Measurements from ENCODE around the gene CAMTA1.

CAMTA1 gene

DNA sequence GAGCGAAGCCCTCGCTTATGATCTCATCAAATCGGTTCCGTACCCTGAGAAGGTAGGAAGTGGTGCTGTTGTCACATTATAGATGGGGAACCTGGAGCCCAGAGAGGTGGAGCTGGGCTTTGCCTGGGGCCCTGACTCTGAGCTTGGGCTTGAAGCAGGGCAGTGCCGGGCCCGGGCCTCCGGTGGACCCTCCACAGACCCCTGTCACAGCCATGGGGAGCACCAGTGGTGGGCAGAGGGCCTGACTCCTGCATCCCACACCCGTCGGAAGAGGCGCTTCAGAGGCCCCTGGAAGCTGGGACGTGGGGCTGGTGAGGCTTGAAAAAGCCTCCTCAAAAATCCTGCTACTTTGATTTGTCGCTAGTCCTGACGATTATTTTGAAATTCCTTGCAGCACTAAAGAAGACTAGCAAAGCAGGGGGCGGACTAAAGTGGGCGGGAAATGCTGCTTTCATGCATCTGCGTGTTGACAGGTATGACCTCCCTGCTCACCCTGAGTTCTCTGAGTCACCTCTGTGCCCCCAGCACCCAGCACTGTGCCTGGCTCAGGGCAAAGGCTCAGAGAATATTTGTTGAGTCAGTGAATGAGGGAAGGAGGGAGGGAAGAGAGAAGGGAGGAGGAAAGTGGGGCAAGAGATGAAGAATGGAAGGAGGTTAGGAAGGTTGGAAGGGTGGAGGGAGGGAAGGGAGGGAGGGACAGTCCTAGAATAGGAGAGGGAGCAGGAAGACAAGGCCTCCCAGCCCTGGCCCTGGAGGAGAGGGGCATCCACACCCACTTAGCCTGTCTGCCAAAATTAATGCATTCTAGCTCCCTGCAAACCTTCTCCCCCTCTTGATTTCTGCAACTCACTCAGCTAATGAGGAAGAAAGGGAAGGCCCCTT, 723.0 kb downstream of the CAMTA1 start:
- TF ChIP-seq, protein P1, sequence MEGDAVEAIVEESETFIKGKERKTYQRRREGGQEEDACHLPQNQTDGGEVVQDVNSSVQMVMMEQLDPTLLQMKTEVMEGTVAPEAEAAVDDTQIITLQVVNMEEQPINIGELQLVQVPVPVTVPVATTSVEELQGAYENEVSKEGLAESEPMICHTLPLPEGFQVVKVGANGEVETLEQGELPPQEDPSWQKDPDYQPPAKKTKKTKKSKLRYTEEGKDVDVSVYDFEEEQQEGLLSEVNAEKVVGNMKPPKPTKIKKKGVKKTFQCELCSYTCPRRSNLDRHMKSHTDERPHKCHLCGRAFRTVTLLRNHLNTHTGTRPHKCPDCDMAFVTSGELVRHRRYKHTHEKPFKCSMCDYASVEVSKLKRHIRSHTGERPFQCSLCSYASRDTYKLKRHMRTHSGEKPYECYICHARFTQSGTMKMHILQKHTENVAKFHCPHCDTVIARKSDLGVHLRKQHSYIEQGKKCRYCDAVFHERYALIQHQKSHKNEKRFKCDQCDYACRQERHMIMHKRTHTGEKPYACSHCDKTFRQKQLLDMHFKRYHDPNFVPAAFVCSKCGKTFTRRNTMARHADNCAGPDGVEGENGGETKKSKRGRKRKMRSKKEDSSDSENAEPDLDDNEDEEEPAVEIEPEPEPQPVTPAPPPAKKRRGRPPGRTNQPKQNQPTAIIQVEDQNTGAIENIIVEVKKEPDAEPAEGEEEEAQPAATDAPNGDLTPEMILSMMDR (conservative IDR thresholded peaks at IDR 0.05; ENCODE audit: low read depth, low read length), result no peak
- DNase-seq (ENCODE audit: low read depth), result no peak
- H3K4me3 ChIP-seq (ENCODE audit: low read length), result no peak overlapping the region

DNA sequence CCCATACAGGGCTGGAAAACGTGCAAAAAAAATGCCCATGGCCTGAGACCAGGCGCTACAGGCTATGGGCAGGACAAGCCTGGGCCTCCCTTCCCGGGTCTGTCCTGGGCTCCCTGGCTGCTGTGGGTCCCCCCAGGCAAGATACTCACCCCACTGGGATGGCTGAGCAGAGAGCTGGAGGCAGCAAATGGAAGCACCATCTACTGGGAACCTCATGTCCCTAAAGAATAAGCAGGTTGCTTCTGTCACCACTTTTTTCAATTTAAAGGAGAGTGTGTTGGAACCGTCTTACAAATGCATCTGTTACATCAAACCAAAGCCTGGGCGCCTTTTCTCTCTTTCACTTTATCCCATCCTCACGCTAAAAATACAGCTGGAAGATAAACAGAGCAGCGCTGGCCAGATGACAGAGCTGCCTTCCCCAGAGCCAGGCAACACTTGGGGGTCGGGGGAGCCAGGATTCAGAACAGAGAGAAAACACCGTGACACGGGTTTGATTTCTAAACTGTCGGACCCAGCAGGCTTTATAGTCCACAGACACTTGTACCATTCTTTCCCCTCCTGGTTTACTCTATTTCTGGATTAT, 723.8 kb downstream of the CAMTA1 start:
- no peak overlapping the region for H3K4me3 ChIP-seq (ENCODE audit: low read length)
- TF ChIP-seq, protein P1 (conservative IDR thresholded peaks at IDR 0.05; ENCODE audit: low read depth, low read length), result no peak
- no peak for DNase-seq (ENCODE audit: low read depth)

DNA sequence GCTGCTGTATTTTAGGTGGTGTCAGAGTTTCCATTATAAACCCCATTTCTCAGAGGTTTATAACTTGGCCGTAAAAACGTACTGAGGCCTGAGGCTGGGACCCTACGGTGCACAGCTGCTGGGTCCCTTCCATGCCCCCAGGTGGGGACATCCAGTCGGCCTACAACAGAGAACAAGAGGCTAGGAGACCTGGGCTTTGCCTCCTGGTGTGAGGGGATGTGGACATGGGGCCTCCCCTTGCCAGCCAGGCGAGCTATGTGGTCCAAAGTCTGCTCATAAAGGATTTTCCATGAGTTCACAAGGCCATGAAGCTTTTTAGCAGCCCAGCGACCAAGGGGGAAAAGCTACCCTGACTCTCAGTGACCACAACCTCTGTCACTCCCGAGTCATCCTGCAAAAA, 724.3 kb downstream of the CAMTA1 start:
- DNase-seq (ENCODE audit: low read depth), result no peak
- TF ChIP-seq, protein P1 (conservative IDR thresholded peaks at IDR 0.05; ENCODE audit: low read depth, low read length), result no peak
- H3K4me3 ChIP-seq (ENCODE audit: low read length), result no peak overlapping the region

DNA sequence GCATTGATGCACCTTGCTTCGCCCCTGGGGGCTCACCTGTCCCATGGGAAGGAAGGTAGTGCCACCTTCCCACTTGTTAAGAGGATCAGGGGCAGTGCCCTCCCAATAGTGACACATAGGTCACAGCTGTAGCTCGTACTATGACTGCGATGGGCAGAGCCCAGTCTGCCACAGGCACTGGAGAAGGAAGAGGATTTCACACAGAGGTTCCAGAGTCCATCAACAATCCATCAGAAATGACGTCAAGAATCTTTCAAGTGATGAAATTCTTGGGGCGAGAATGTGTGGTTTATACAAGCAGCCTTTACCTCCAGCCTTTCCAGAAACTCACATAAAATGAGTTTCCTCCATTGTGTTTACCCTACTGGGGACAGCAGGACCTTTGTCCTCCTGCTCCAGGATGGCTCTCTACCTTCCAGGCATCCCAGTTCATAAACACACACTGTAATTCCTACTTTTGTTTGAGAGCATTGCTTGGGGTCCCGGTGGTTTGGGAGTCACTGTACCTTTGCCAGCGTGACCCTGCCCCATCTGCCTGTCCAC, 725.2 kb downstream of the CAMTA1 start:
- DNase-seq (ENCODE audit: low read depth), result no peak
- TF ChIP-seq, protein P1 (conservative IDR thresholded peaks at IDR 0.05; ENCODE audit: low read depth, low read length), result no peak
- H3K4me3 ChIP-seq (ENCODE audit: low read length), result no peak overlapping the region

DNA sequence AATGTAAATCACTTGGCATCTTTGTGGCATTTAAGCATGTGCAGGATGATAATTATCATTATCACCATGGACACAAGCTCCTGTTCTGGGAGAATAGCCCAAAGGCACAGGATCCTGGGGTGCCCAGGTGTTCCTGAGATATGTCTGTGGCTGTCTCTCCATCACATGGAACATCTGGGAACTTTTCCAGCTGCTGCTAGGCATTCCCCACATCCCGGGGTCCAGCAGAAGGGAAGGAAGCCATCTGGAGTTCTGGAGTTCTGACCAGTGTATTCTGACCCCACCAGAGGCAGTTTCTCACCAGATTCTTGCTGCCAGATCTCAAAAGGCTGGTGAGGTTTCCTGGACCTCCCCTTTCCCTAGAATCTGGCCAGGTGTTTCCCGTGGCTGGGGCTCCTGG, 726.1 kb downstream of the CAMTA1 start:
- no peak overlapping the region for H3K4me3 ChIP-seq (ENCODE audit: low read length)
- no peak for DNase-seq (ENCODE audit: low read depth)
- TF ChIP-seq, protein P1 (conservative IDR thresholded peaks at IDR 0.05; ENCODE audit: low read depth, low read length), result no peak

DNA sequence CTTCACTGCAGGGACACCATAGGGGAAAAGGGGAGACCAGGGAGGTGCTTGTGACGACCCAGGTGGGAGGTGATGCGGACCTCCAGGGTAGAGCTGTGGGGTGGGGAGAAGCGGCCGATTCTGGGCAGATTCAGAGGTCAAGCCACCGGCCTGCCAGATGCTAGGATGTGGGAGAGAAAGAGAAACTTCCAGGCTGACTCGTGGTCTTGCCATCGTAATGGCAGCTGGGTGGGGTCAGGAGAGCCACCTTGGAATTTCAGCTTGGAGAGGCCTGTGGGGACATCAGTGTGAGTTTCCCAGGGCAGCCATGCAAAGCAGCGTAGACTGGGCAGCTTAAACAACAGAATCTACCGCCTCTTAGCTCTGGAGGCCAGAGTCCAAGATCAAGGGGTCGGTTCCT, 727.8 kb downstream of the CAMTA1 start:
- DNase-seq (ENCODE audit: low read depth), result no peak
- TF ChIP-seq, protein P1 (conservative IDR thresholded peaks at IDR 0.05; ENCODE audit: low read depth, low read length), result no peak
- no peak overlapping the region for H3K4me3 ChIP-seq (ENCODE audit: low read length)

Measured in retinal pigment epithelial cell (primary cell).